ENCODE data around the gene C22orf23. TPM values are rescaled to one million over a fixed set of nuclear protein-coding genes. Genes with fewer than 3 reads are reported as not detected.

Gene C22orf23
- total and polyA plus RNA-seq, 2 of the 13 experiments (the other 11 are each of a cell fraction or from before 2014, with no cell fraction given), result 0.21 to 0.24 TPM

DNA sequence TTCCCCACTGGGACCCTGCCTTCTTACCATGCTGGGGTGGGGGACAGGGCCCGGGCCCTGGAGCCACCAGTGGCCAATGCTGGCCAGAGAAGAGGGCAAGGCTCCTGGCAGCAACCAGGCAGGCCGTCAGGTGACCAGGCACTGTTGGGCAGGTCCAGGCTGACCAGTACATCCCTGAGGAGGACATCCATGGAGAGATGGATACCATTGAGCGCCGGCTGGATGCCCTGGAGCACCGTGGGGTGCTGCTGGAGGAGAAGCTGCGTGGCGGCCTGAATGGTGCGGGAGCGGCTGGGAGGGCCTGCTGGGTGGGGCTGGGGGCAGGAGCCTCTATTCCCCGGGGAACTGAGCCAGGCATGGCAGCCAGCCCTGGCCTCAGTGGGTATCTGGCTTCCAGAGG is 21.0 kb downstream of the C22orf23 start:
- DNase-seq (ENCODE audit: low spot score) (no peak), ATAC-seq (no peak), FAIRE-seq (no peak)
- POLR2A ChIA-PET, result interaction anchor here (0.6 kb wide), 1 partner anchor 10 kb away, joined by 3 read pairs; no protein-coding TSS in a partner anchor
- H3K9ac ChIP-seq (ENCODE audit: insufficient read depth, low read depth, low read length), result no peak overlapping the region
- peaks cover 11 to 21% of the 10 kb centered on the region in 2 experiments; a peak in 3 of 5 replicates for H3K36me3 ChIP-seq (replicated peaks in 1 of 2; ENCODE audit: control insufficient read depth in 1 of 2, insufficient read depth in 2 of 2, low read length in 2 of 2)
- no peak overlapping the region for H3K27ac ChIP-seq (ENCODE audit: extremely low read length, insufficient read depth, low read length)
- CTCF ChIA-PET (ENCODE audit: low intra/inter-chr PET ratio, low total read pairs), result no interaction called here
- no peak overlapping the region for H3K4me3 ChIP-seq (replicated peaks in 1 of 3; ENCODE audit: insufficient read depth in 1 of 3, low read depth in 2 of 3, low read length in 3 of 3)
- no peaks in the 10 kb centered on the region for H3K9me3 ChIP-seq (ENCODE audit: low read length)
- TF ChIP-seq HES4 (CRISPR knock-in tag; IDR thresholded peaks at IDR 0.05; ENCODE audit: borderline replicate concordance), result no peak
- TF ChIP-seq HNF4A (CRISPR knock-in tag; IDR thresholded peaks at IDR 0.05), result no peak
- TF ChIP-seq ZNF607 (CRISPR knock-in tag; IDR thresholded peaks at IDR 0.05; ENCODE audit: borderline replicate concordance), result no peak
- TF ChIP-seq MBD4 (IDR thresholded peaks at IDR 0.05; ENCODE audit: borderline replicate concordance, low read length), result no peak
- TF ChIP-seq DNMT3B (CRISPR knock-in tag; conservative IDR thresholded peaks at IDR 0.05), result no peak
- no peak for TF ChIP-seq FLYWCH1 (CRISPR knock-in tag; IDR thresholded peaks at IDR 0.05)
- H2AFZ ChIP-seq (ENCODE audit: low read length), result no peak overlapping the region
- 98% methylated on average over 8 of the region's 10 CpGs for WGBS (ENCODE audit: low lambda C conversion rate)
- no peaks in the 10 kb centered on the region for H3K79me2 ChIP-seq (ENCODE audit: insufficient read depth, low read length)
- intact Hi-C loops (cut with micrococcal nuclease; ENCODE audit: unreplicated experiment), result loop anchor here (5.0 kb wide), 1 partner anchor 35 kb away; no protein-coding TSS in a partner anchor
- peaks cover 13% of the 10 kb centered on the region for H3K4me1 ChIP-seq (ENCODE audit: insufficient read depth, low read length)
- in situ Hi-C loops (cut with HindIII; ENCODE audit: extremely low pct_ligation_motif_present, low pct_unique_long_range_greater_than_20kb), result loop anchor here (10.0 kb wide), 1 partner anchor 118 kb away; no protein-coding TSS in a partner anchor
- no TSS peak for BruUV-seq (replicated peaks)
- H3K4me2 ChIP-seq (ENCODE audit: low read depth, low read length), result no peak overlapping the region
- H3K27me3 ChIP-seq (ENCODE audit: control insufficient read depth in 1 of 2, insufficient read depth in 2 of 2, low read length in 2 of 2), result no peaks in the 10 kb centered on the region
- H4K20me1 ChIP-seq (ENCODE audit: insufficient read depth, low read length), result no peaks in the 10 kb centered on the region

DNA sequence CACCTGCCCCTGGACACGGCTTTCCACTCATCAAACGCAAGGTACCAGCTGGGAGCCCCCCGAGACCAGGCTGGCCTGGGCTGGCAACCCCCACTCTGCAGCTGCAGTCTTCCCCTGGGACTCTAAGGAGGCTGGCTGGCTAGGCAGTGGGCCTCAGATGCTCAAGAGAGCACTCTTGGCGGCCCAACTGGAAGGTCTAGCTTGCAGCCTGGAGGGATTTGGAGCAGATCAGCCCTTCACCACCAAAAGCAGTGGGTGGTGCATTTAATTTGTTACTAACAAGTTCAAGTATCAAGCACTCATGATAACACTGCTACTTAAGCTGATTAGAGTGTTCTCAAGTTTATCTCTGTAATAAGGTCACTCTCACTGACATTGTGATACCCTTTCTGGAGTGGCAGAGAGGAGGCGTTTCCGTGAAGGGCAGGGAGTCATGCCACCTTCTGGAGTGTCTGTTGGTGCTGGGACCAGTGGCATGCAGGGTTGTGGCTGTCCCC is 21.5 kb downstream of the C22orf23 start:
- Histone ChIP-seq H3K4me3 (replicated peaks in 1 of 3; ENCODE audit: insufficient read depth in 1 of 3, low read depth in 2 of 3, low read length in 3 of 3) (no peak overlapping the region), H3K36me3 (replicated peaks in 1 of 2; ENCODE audit: control insufficient read depth in 1 of 2, insufficient read depth in 2 of 2, low read length in 2 of 2) (peaks cover 11 to 17% of the 10 kb centered on the region in 2 experiments; a peak in 3 of 5 replicates), H3K4me2 (ENCODE audit: low read depth, low read length) (no peak overlapping the region), H3K27me3 (ENCODE audit: control insufficient read depth in 1 of 2, insufficient read depth in 2 of 2, low read length in 2 of 2) (no peaks in the 10 kb centered on the region), H3K79me2 (ENCODE audit: insufficient read depth, low read length) (no peaks in the 10 kb centered on the region), H3K27ac (ENCODE audit: extremely low read length, insufficient read depth, low read length) (no peak overlapping the region), H3K9ac (ENCODE audit: insufficient read depth, low read depth, low read length) (no peak overlapping the region), H2AFZ (ENCODE audit: low read length) (no peak overlapping the region), H4K20me1 (ENCODE audit: insufficient read depth, low read length) (no peaks in the 10 kb centered on the region), H3K9me3 (ENCODE audit: low read length) (no peaks in the 10 kb centered on the region), H3K4me1 (ENCODE audit: insufficient read depth, low read length) (peaks cover 13% of the 10 kb centered on the region)
- ChIA-PET CTCF (ENCODE audit: low intra/inter-chr PET ratio, low total read pairs) (no interaction called here), POLR2A (interaction anchor here (0.6 kb wide), 1 partner anchor 10 kb away, joined by 3 read pairs; no protein-coding TSS in a partner anchor)
- WGBS (ENCODE audit: low lambda C conversion rate), result 97% methylated on average over 4 of the region's 6 CpGs
- DNase-seq (ENCODE audit: low spot score), result no peak
- intact Hi-C loops (cut with micrococcal nuclease; ENCODE audit: unreplicated experiment), result loop anchor here (5.0 kb wide), 1 partner anchor 35 kb away; no protein-coding TSS in a partner anchor
- no peak for ATAC-seq
- no peak for FAIRE-seq
- BruUV-seq (replicated peaks), result no TSS peak
- in situ Hi-C loops (cut with HindIII; ENCODE audit: extremely low pct_ligation_motif_present, low pct_unique_long_range_greater_than_20kb), result loop anchor here (10.0 kb wide), 1 partner anchor 117 kb away; no protein-coding TSS in a partner anchor
- TF ChIP-seq, protein P1, sequence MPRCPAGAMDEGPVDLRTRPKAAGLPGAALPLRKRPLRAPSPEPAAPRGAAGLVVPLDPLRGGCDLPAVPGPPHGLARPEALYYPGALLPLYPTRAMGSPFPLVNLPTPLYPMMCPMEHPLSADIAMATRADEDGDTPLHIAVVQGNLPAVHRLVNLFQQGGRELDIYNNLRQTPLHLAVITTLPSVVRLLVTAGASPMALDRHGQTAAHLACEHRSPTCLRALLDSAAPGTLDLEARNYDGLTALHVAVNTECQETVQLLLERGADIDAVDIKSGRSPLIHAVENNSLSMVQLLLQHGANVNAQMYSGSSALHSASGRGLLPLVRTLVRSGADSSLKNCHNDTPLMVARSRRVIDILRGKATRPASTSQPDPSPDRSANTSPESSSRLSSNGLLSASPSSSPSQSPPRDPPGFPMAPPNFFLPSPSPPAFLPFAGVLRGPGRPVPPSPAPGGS (CRISPR knock-in tag; IDR thresholded peaks at IDR 0.05), result no peak
- TF ChIP-seq ZSCAN25 (CRISPR knock-in tag; IDR thresholded peaks at IDR 0.05) (no peak), ZNF382 (CRISPR knock-in tag; IDR thresholded peaks at IDR 0.05; ENCODE audit: borderline replicate concordance) (no peak), RNF2 (conservative IDR thresholded peaks at IDR 0.05; ENCODE audit: low read depth) (no peak), YEATS2 (CRISPR knock-in tag; IDR thresholded peaks at IDR 0.05; ENCODE audit: borderline replicate concordance) (no peak), SIX1 (CRISPR knock-in tag; IDR thresholded peaks at IDR 0.05; ENCODE audit: borderline replicate concordance) (no peak), ZSCAN31 (CRISPR knock-in tag; IDR thresholded peaks at IDR 0.05; ENCODE audit: low read depth) (no peak), IKZF1 (IDR thresholded peaks at IDR 0.05) (no peak)
- TF ChIP-seq, protein P2, sequence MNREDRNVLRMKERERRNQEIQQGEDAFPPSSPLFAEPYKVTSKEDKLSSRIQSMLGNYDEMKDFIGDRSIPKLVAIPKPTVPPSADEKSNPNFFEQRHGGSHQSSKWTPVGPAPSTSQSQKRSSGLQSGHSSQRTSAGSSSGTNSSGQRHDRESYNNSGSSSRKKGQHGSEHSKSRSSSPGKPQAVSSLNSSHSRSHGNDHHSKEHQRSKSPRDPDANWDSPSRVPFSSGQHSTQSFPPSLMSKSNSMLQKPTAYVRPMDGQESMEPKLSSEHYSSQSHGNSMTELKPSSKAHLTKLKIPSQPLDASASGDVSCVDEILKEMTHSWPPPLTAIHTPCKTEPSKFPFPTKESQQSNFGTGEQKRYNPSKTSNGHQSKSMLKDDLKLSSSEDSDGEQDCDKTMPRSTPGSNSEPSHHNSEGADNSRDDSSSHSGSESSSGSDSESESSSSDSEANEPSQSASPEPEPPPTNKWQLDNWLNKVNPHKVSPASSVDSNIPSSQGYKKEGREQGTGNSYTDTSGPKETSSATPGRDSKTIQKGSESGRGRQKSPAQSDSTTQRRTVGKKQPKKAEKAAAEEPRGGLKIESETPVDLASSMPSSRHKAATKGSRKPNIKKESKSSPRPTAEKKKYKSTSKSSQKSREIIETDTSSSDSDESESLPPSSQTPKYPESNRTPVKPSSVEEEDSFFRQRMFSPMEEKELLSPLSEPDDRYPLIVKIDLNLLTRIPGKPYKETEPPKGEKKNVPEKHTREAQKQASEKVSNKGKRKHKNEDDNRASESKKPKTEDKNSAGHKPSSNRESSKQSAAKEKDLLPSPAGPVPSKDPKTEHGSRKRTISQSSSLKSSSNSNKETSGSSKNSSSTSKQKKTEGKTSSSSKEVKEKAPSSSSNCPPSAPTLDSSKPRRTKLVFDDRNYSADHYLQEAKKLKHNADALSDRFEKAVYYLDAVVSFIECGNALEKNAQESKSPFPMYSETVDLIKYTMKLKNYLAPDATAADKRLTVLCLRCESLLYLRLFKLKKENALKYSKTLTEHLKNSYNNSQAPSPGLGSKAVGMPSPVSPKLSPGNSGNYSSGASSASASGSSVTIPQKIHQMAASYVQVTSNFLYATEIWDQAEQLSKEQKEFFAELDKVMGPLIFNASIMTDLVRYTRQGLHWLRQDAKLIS (CRISPR knock-in tag; IDR thresholded peaks at IDR 0.05), result no peak

Data from HepG2 (cell line).